SW 1271 (cell line): Measurements from ENCODE around the gene PACRG.

Experiments
- DNase-seq, 2 experiments: peaks; one replicate each; lab custom pipeline; 2025; lab: John Stamatoyannopoulos, UW

PACRG gene

GRCh38 chr6:163287626-163288025 lies 559.9 kb downstream of the PACRG start:
- no peak for DNase-seq

- DNase-seq = no peak
Observed at GRCh38 chr6:163288066-163288465, 560.3 kb downstream of the PACRG start.

DNA sequence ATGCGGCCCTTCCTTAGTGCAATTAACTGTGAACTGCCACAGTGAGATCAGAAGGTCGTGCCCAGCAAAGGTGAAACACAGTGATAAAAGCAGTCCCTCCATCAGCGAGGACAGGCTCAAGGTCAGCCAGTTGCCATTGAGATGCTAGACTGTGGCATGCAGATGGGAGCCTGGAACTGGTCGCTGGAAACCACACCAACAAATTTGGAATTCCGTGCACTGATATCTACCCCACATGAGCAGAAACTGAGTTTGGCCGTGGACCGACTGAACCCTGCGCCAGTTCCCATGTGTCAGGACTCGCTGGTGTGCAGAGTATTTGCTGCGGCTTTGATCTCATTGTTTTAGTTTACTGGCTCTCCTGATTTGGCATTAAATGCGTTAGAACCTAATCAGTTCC lies 561.1 kb downstream of the PACRG start:
- DNase-seq = no peak

DNA sequence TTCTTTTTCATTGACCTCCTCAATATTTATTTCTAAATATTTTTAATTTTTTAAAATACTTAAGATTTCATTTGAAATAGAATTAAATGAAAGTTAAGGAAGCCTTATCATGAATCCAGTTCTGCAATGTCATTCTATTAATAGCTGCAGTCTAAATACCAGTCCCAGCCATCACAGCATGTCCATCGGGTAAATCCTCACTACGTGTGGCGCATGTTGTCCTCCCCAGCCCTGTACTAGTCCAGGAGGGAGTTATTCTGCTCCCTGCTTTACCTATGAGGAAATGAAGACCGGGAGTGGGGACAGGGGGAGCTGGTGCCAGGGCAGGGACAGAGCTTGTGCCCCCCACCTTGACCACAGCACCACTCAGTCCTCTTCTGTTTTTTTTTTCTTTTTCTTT lies 561.7 kb downstream of the PACRG start:
- DNase-seq = no peak

GRCh38 chr6:163290545-163291274 lies 562.9 kb downstream of the PACRG start:
- DNase-seq = no peak

GRCh38 chr6:163291622-163292021 lies 563.8 kb downstream of the PACRG start:
- no peak for DNase-seq

DNA sequence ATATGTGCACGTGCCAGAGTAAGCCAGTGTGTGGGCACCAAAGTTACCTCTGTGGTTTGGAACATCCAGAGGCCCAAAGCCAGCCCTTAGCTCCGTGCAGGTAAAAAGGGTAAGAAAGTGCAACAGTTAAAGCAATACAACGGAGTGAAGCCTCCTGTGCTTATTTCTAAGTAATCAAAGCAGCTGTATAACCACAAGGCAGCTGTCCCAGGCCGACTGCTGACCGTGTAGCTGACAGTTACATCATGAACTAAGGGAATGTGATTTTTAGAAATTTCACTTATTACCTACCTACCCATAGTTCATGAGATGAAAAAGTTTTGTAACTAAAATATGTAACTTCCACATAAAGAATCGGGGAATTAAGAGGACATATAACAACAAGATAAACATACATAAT lies 565.5 kb downstream of the PACRG start:
- no peak for DNase-seq

DNA sequence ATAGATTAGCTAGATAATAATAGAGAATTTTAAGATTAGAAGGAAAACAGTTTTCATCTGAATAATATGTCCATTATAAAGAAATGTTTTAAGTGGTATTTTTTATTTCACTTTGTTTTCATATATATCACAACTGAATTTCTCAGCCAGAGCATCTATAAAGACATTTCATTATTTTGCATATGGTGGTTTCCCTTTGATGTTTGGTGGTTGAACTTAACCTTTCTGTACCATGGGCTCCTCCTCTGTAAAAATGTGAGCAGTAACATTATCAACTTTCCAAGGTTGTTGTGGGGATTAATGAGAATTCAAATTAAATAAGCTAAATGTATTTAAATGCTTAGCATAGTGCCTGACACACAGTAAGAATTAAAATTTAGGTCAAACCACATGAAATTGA lies 567.0 kb downstream of the PACRG start:
- DNase-seq = no peak

GRCh38 chr6:163296835-163297519 lies 569.2 kb downstream of the PACRG start:
- DNase-seq = no peak

GRCh38 chr6:163298079-163298830 lies 570.5 kb downstream of the PACRG start:
- no peak for DNase-seq

GRCh38 chr6:163300838-163301237 lies 573.1 kb downstream of the PACRG start:
- DNase-seq = no peak

GRCh38 chr6:163301726-163302635 lies 574.2 kb downstream of the PACRG start:
- DNase-seq = no peak

DNA sequence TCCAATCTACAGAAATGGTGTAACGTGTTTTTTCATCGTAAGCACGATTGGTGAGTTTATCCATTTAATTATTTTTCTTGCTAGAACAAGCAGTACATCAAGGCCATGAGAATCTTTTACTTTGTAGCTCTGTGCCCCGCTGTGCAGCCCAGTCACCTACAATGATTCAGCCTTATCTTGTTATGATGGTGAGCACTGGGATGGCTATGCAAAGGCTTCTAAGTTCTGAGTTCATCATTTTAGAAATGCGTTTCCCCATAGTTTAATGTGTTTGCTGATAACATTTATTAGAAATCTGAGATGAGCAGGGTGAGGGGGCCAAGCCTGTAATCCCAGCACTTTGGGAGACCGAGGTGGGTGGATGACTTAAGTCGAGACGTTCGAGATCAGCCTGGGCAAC lies 575.0 kb downstream of the PACRG start:
- no peak for DNase-seq

DNA sequence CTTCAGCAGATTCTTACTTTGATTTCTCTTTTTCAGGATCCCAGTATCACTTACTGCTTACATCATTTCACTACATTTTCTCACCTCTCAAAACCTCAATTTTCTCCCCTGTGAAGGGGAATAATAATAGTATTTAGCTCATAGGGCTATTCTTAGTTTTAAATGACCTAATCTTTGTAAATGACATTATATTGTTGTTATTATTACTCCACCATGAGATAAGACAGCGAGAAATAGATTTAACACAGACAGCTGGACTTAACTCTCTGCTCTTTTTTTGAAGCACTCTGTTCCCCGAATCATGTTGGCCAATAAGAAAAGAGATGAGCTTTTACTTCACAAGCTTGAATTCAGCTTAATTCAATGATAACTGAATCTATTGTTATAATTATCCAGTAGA lies 578.2 kb downstream of the PACRG start:
- no peak for DNase-seq

DNA sequence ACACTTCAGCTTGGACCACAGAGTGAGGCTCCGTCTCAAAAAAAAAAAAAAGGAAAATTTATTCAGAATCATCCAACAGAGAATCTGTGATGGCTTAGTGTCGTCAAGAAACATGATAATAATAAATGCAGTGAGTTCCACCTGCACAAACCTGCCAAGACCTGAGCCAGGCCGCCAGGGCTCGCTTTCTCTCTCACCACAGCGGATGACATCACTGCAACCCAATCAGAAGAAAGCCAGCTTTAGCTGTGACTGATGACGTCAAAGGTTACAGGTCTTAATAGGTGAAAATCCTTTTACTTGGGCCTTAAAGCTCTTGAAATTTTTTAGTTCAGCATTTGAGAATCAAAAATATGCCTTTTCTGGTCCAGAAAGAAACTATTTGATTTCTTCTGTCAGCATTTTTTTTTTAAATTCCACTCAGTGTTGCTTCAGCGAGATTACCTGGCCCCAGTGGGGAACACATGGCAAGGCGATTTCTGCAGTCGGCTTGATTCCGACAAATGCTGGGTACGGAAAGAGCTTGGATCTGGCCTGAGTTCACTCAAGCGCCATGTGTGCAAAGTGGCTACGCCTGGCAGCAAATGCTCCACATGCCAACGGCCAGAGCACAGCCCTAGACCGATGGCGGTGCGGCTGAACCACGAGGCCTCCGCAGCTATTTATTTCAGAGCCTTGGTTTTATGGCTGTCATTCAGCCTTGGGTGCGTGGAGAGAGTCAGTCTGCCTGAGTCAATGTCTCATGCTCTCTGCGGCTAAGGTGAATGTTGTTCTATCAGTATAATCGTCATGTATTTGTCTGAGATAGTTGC lies 581.1 kb downstream of the PACRG start:
- DNase-seq = no peak

DNA sequence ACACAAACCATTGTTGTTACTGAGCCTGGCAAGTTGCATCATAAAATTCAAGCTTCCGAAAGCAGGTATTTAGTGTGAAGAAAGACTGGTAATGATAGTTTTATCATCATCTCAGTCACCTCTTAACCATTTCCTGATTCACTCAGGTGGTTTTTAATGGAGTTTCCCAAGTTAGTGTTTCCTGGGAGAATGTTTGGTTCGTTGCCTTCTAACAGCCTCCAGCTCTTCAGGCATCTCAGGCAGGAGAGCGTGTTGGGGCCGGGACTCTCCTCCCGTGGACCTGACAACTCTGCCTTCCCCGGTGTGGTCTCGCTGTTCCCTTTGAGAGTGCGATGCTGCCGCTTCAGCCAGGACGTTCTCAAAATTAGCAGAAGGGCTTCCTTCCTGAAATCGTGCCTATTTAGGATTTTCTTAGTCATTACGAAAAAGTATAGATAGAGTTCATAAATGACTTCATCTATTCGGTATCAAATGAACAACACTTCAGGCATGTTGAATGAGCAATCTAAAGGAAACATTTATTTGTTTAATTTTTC lies 581.8 kb downstream of the PACRG start:
- no peak for DNase-seq

DNA sequence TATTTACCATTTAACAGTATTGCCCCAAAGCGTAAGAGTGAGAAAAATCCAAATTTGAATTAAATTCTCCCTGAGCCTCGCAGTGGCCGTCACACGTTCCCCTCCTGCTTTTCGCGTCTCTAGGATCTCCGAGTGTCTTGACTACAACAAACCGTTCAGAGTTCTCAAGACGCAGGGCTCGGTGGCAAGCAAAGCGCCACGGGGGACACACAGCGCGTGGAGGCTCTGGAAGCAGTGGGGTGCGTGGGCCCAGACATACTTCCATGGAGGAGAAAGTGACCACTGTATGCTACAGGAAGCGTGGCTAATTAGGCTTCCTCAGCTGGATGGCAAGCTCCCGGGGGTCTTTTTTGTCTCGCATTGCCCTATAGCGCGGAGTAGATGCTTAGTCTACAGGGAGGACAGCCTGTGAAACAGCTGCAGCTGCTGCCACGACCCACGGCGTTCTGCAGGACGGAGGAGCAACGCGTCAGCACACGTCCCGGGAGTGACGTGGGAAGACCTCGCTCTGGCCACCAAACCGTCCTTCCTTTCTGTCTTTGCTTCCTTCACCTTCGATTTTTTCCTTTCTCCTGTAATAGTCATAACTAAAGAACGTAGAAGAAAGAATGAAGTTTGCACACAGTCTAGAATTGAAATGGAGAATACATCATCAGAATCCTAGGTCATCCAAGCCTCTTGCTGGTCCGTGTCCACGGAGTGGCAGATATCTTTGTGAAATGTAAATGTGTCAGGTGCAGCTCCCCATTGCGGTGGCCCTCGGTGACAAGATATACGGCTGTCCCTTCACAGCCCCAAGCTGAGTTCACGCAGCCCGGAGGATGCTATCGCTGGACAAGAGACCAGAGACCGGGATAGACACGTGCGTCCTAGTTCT lies 582.6 kb downstream of the PACRG start:
- no peak for DNase-seq

GRCh38 chr6:163310973-163311383 lies 583.2 kb downstream of the PACRG start:
- no peak for DNase-seq

- DNase-seq = no peak
Observed at GRCh38 chr6:163311830-163312229, 584.1 kb downstream of the PACRG start.

DNA sequence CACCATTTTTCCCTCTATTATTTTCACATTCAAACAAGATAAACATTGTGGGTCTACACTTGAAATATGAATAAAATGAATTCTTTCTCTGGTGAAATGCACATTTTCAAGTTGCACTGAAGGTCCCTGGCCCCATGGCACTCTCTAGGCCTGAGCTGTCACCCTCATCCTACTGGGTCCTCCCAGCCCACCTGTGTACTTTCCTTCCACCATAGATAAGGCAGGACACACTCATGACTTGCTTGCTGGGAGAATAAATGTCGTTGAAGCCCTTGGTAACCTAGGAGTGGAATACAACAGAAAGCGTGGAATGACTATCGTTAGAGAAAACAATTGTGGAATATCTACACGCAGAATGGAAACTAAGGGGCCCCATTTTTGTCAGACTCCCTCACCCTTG lies 585.8 kb downstream of the PACRG start:
- no peak for DNase-seq
